ENCODE measurements around the gene OR5B12. TPM values are rescaled to one million over a fixed set of nuclear protein-coding genes. Genes with fewer than 3 reads are reported as not detected.
"Not testable (repeated sequence)": the region's sequence is repeated elsewhere in the genome, so short reads cannot be mapped to it uniquely, and the experiment has no call there.

OR5B12 gene
- total RNA-seq, 4 donors from 2014 or later, result 0.21 TPM; not detected in 3

GRCh38 chr11:58434217-58434616 is 7.8 kb downstream of the OR5B12 start:
- DNase-seq (ENCODE audit: low spot score in 2 of 2), result no peak
- 80 to 84% methylated on average over 3 of the region's 3 CpGs for WGBS, 2 donors
- TF ChIP-seq POLR2A (IDR thresholded peaks at IDR 0.05) (no peak), CTCF (IDR thresholded peaks at IDR 0.05) (no peak), EP300 (IDR thresholded peaks at IDR 0.05) (no peak)
- H3K27me3 ChIP-seq, result no peaks in the 10 kb centered on the region
- peaks cover 0 to 25% (median 4%) of the 10 kb centered on the region in 4 donors for H3K9me3 ChIP-seq
- H3K4me1 ChIP-seq, result no peaks in the 10 kb centered on the region
- H3K4me3 ChIP-seq, result no peak overlapping the region
- H3K27ac ChIP-seq, result no peak overlapping the region
- no peaks in the 10 kb centered on the region for H3K36me3 ChIP-seq

- no peak for TF ChIP-seq CTCF (IDR thresholded peaks at IDR 0.05)
- TF ChIP-seq POLR2A (IDR thresholded peaks at IDR 0.05), result no peak
- DNase-seq (ENCODE audit: low spot score in 2 of 2), result no peak
- H3K9me3 ChIP-seq, result peaks cover 0 to 30% (median 4%) of the 10 kb centered on the region in 4 donors
- H3K4me3 ChIP-seq, result no peak overlapping the region
- H3K36me3 ChIP-seq, result no peaks in the 10 kb centered on the region
- no peak overlapping the region for H3K27ac ChIP-seq
- no peaks in the 10 kb centered on the region for H3K27me3 ChIP-seq
- 40 to 59% methylated on average over 3 of the region's 3 CpGs for WGBS, 2 donors
- no peaks in the 10 kb centered on the region for H3K4me1 ChIP-seq
Observed at GRCh38 chr11:58433638-58434203, 8.3 kb downstream of the OR5B12 start.

DNA sequence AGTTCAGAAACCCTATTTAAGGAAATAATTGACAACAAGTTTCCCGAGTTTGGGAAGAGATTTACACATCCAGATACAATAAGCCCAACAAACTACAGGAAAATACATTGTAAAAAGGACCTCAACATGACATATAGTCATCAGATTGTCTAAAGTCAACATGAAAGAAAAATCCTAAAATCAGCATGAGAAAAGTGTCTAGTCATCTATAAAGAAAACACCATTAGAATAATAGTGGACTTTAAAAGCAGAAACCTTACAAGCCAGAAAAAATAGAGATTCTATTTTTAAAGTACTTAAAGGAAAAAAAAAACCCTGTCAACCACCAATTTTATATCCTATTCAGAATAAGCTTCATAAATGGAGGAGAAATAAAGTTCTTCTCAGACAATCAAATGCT is 12.8 kb downstream of the OR5B12 start:
- 32 to 66% methylated on average over 1 of the region's 1 CpG for WGBS, 2 donors
- H3K4me1 ChIP-seq, result no peaks in the 10 kb centered on the region
- no peak for TF ChIP-seq CTCF (IDR thresholded peaks at IDR 0.05)
- no peak for TF ChIP-seq EP300 (IDR thresholded peaks at IDR 0.05)
- no peak for TF ChIP-seq POLR2A (IDR thresholded peaks at IDR 0.05)
- no peaks in the 10 kb centered on the region for H3K36me3 ChIP-seq
- peaks cover 0 to 19% (median 0%) of the 10 kb centered on the region in 4 donors for H3K9me3 ChIP-seq
- no peak for DNase-seq (ENCODE audit: low spot score in 2 of 2)
- no peak overlapping the region for H3K27ac ChIP-seq
- H3K27me3 ChIP-seq, result no peaks in the 10 kb centered on the region
- H3K4me3 ChIP-seq, result no peak overlapping the region

DNA sequence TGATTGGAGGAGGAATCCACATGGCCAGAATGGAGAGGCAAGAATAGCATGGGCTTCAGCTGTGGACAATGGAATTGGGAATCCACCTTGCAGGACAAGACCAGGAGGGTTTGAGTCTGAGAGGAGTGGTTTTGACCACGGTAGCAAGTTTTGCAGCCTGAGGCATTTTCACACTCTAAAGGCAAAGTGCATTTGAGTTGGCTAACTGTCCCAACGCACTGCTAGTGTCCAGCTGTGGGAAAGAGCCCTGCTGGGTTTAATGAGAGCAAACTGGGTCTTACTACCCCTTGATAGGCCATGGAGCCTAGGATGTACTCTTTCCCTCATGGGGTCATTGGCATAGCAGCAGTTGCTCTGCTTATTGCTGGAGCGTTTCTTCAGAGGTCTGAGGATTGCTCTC is 14.0 kb downstream of the OR5B12 start, which contains the start of gene OR5B2:
OR5B2 (minus strand) TSS at position 101 of the 400 bp plus-strand sequence. CDS start 4,860 bp downstream, outside the sequence.
- TF ChIP-seq POLR2A (IDR thresholded peaks at IDR 0.05), result no peak
- TF ChIP-seq EP300 (IDR thresholded peaks at IDR 0.05), result no peak
- no peak for TF ChIP-seq CTCF (IDR thresholded peaks at IDR 0.05)
- Histone ChIP-seq H3K27me3 (no peaks in the 10 kb centered on the region), H3K9me3 (peaks cover 0 to 19% (median 0%) of the 10 kb centered on the region in 4 donors), H3K36me3 (no peaks in the 10 kb centered on the region), H3K4me1 (no peaks in the 10 kb centered on the region), H3K27ac (no peak within 1 kb of the TSS), H3K4me3 (no peak within 1 kb of the TSS)
- 64 to 70% methylated on average over 3 of the region's 3 CpGs for WGBS, 2 donors
- no peak for DNase-seq (ENCODE audit: low spot score in 2 of 2)

DNA sequence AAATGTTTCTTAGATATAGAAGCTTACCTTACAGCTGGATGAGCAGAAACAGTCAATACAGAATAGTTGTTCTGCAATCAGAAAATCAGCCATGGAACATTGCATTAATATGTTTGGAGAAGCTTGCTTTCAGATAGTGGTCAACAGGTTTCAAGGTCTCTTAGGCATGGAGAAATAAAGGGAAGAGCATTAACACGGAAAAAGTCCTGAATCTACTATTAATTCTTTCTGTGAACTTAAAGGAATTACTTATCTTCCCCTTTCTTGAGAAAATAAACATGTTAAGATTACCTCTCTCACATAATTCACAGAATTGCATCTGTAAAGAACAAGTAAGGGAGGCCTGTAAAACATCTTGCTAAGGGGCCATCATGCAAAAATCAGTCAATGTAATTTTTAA is 35.3 kb downstream of the OR5B12 start, which contains the start of gene OR5B3:
OR5B3 (minus strand) TSS at position 101 of the 400 bp plus-strand sequence. CDS start 3,465 bp downstream, outside the sequence.
- Histone ChIP-seq H3K27me3 (no peaks in the 10 kb centered on the region), H3K36me3 (no peaks in the 10 kb centered on the region)

DNA sequence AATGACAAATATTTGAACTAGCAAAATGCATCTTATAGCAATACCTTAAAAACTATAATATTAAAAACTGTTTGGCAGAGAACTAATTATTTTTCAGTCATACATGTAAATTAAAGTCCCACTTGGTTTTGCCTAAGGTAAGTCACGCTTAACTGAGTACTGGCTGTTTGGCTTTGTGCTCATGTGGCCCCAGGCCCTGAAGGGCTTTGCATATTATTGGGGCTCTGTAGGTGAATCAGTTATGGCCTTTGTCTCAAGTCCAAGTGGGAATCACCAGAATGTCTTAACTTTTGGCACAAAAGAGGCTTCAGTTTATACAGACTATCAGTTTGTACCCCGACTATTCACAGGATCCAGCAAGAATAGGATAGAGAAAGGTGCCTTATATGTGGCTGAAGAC is 42.4 kb downstream of the OR5B12 start:
- H3K27ac ChIP-seq; H3K4me1 ChIP-seq; DNase-seq (ENCODE audit: low spot score in 2 of 2); H3K27me3 ChIP-seq; H3K36me3 ChIP-seq; H3K9me3 ChIP-seq; H3K4me3 ChIP-seq: not testable (repeated sequence)
- 60 to 100% methylated on average over 1 of the region's 2 CpGs for WGBS, 2 donors

More for the DNA sequence above, 35.3 kb downstream of the OR5B12 start, which contains the start of gene OR5B3:
- Histone ChIP-seq H3K27ac (no peak within 1 kb of the TSS), H3K4me3 (no peak within 1 kb of the TSS), H3K4me1 (no peaks in the 10 kb centered on the region), H3K9me3 (peaks cover 0 to 41% (median 4%) of the 10 kb centered on the region in 4 donors)
- WGBS, 2 donors, result 67 to 79% methylated on average over 1 of the region's 1 CpG
- TF ChIP-seq CTCF (IDR thresholded peaks at IDR 0.05) (no peak), POLR2A (IDR thresholded peaks at IDR 0.05) (no peak), EP300 (IDR thresholded peaks at IDR 0.05) (no peak)
- no peak for DNase-seq (ENCODE audit: low spot score in 2 of 2)
